ENCODE data around the gene SYDE1.
"Not testable (repeated sequence)": the region's sequence is repeated elsewhere in the genome, so short reads cannot be mapped to it uniquely, and the experiment has no call there.

Gene SYDE1, protein sequence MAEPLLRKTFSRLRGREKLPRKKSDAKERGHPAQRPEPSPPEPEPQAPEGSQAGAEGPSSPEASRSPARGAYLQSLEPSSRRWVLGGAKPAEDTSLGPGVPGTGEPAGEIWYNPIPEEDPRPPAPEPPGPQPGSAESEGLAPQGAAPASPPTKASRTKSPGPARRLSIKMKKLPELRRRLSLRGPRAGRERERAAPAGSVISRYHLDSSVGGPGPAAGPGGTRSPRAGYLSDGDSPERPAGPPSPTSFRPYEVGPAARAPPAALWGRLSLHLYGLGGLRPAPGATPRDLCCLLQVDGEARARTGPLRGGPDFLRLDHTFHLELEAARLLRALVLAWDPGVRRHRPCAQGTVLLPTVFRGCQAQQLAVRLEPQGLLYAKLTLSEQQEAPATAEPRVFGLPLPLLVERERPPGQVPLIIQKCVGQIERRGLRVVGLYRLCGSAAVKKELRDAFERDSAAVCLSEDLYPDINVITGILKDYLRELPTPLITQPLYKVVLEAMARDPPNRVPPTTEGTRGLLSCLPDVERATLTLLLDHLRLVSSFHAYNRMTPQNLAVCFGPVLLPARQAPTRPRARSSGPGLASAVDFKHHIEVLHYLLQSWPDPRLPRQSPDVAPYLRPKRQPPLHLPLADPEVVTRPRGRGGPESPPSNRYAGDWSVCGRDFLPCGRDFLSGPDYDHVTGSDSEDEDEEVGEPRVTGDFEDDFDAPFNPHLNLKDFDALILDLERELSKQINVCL

GRCh38 chr19:15107061-15108010, at the start of gene SYDE1:
Gene SYDE1 (plus strand): TSS chr19:15107401. CDS start chr19:15107434, 33 bp downstream.
- no peak for FAIRE-seq
- peak; percentile 82 for DNase-seq (ENCODE audit: low spot score)

DNA sequence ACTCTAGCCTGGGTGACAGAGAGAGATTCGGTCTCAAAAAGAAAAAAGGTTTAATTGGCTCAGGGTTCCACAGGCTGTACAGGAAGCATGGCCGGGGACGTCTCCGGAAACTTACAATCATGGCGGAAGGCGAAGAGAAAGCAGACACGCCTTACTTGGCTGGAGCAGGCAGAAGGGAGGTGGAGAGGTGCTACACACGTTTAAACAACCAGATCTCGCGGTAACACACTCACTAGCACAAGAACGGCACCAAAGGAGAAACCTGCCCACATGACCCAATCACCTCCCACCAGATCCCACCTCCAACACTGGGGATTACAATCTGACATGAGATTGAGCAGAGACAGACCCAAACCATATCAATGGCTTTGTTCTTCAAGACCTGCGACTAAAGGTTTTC, 45.2 kb upstream of the SYDE1 start:
- no peak for FAIRE-seq
- no peak for DNase-seq (ENCODE audit: low spot score)

DNA sequence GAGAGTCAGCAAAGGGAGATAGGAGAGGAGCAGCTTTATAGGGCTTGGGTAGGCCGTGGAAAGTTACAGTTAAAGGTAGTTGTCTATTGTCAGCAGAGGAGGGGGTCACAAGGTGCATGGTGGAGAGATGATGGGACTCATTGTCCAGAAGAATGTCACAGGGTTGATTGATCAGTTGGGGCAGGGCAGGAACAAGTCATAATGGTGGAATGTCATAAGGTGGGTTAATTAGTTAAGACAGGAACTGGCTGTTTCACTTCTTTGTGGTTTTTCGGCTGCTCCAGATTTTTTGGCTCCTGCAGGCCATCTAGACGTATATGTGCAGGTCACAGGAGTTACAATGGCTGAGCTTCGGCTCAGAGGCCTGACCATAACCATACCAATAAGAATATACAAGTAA, 36.8 kb upstream of the SYDE1 start:
- not testable (repeated sequence) for FAIRE-seq; DNase-seq (ENCODE audit: low spot score)

- DNase-seq (ENCODE audit: low spot score) (no peak), FAIRE-seq (no peak)
These were observed 34.1 kb upstream of the SYDE1 start for GRCh38 chr19:15072930-15073647.

GRCh38 chr19:15074371-15074770, 32.8 kb upstream of the SYDE1 start:
- FAIRE-seq (no peak), DNase-seq (ENCODE audit: low spot score) (no peak)

GRCh38 chr19:15075806-15076205, 31.4 kb upstream of the SYDE1 start:
- FAIRE-seq (no peak), DNase-seq (ENCODE audit: low spot score) (no peak)

DNA sequence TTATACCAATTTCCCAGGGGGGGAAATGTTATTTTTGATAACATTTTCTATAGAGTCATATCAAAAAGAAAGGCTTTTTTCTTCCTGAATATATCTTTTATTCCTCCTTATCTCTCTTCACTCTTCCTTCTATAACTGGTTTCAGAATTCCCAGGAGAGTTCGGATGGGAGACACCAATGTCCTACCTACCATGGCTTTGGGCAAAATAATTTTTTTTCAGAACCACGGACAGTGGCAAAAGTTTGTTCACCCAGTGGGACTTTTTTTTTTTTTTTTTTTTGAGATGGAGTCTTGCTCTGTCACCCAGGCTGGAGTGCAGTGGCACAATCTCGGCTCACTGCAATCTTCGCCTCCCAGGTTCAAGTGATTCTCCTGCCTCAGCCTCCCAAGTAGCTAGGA, 27.2 kb upstream of the SYDE1 start:
- DNase-seq (ENCODE audit: low spot score), result peak; percentile 10
- FAIRE-seq, result not testable (repeated sequence)

DNA sequence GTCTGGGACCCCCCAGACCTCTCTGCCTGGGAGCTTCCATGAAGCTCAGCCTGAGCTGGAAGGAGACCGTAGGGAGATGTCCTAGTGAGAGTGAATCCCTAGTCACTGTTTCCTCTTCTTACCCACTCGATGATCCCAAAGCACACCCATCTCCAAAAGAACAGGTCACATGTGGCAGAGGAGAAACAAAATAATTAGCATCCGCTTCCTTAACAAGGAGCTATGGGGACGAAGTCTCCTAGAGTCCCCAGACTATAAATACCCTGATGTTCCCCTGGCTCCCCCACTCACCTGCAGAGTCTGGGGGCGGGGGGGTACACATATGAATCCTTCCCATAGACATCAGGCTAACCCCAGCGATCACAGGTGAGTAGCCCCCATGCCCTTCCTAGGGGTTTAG, 25.3 kb upstream of the SYDE1 start, which contains the start of gene OR1I1:
OR1I1 (plus strand) TSS at position 301 of the 400 bp plus-strand sequence. CDS start 4,855 bp downstream, outside the sequence.
- no peak for FAIRE-seq

GRCh38 chr19:15087182-15087581, 20.0 kb upstream of the SYDE1 start:
- DNase-seq (ENCODE audit: low spot score) (no peak), FAIRE-seq (no peak)

More for the DNA sequence above, 25.3 kb upstream of the SYDE1 start, which contains the start of gene OR1I1:
- DNase-seq (ENCODE audit: low spot score), result no peak

- no peak for FAIRE-seq
These were observed 15.1 kb upstream of the SYDE1 start for GRCh38 chr19:15091918-15092753.

GRCh38 chr19:15093001-15093400, 14.2 kb upstream of the SYDE1 start:
- DNase-seq (ENCODE audit: low spot score) (no peak), FAIRE-seq (no peak)

More at GRCh38 chr19:15091918-15092753, 15.1 kb upstream of the SYDE1 start:
- peak; percentile 34 for DNase-seq (ENCODE audit: low spot score)

GRCh38 chr19:15096223-15096622, 11.0 kb upstream of the SYDE1 start:
- DNase-seq (ENCODE audit: low spot score), result no peak
- no peak for FAIRE-seq

- FAIRE-seq; DNase-seq (ENCODE audit: low spot score): not testable (repeated sequence)
These were observed 9.2 kb upstream of the SYDE1 start for GRCh38 chr19:15097980-15098379.

GRCh38 chr19:15098460-15098859, 8.7 kb upstream of the SYDE1 start:
- DNase-seq (ENCODE audit: low spot score), result no peak
- FAIRE-seq, result no peak

GRCh38 chr19:15099017-15099582, 8.1 kb upstream of the SYDE1 start:
- FAIRE-seq (no peak), DNase-seq (ENCODE audit: low spot score) (no peak)

GRCh38 chr19:15101479-15102082, 5.6 kb upstream of the SYDE1 start:
- FAIRE-seq (no peak), DNase-seq (ENCODE audit: low spot score) (no peak)

DNA sequence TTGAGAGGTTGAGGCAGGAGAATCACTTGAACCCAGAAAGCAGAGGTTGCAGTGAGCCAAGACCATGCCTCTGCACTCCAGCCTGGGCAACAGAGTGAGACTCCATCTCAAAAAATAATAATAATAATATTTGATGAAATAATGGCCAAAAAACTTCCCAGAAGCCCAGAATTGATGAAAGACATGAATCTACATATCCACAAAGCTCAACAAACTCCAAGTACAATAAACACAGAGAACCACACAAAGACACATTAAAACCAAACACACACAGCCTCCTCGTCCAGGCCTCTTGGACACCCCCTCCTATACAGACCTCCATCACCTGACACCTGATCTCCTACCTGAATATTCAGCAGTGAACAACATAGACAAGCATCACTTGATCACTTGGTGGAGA, 3.2 kb upstream of the SYDE1 start:
- FAIRE-seq, result no peak
- DNase-seq (ENCODE audit: low spot score), result no peak

- no peak for DNase-seq (ENCODE audit: low spot score)
- no peak for FAIRE-seq
These were observed 2.8 kb upstream of the SYDE1 start for GRCh38 chr19:15104411-15104810.

DNA sequence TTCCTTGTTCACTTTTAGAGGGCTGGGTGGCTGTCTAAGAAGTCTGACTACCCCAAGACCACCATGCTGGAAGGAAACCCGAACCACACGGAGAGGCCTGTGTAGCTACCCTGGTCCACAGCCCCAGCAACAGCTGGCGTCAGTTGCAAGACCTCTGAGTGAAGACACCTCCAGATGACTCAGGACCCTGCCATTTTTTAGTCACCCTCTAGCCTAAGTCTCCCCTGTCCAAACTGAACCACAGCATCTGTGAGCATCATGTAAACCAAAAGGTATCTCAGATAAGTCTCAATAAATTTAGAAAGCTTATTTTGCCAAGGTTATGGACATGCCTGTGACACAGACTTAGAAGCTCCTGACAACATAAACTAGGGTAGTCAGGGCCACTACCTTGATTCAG, 2.2 kb upstream of the SYDE1 start:
- FAIRE-seq, result no peak

More for the DNA sequence above, 2.2 kb upstream of the SYDE1 start:
- no peak for DNase-seq (ENCODE audit: low spot score)

Data from urothelium cell line (cell line).